ENCODE measurements around the gene TRAF1. TPM values are rescaled to one million over a fixed set of nuclear protein-coding genes. Genes with fewer than 3 reads are reported as not detected.
A peak's percentile ranks its signal among the peaks of the same experiment; 100 is the strongest.

TRAF1 gene
- total and polyA plus RNA-seq, 3 donors from 2014 or later = 3.9 to 8.6 (median 6.5) TPM

DNA sequence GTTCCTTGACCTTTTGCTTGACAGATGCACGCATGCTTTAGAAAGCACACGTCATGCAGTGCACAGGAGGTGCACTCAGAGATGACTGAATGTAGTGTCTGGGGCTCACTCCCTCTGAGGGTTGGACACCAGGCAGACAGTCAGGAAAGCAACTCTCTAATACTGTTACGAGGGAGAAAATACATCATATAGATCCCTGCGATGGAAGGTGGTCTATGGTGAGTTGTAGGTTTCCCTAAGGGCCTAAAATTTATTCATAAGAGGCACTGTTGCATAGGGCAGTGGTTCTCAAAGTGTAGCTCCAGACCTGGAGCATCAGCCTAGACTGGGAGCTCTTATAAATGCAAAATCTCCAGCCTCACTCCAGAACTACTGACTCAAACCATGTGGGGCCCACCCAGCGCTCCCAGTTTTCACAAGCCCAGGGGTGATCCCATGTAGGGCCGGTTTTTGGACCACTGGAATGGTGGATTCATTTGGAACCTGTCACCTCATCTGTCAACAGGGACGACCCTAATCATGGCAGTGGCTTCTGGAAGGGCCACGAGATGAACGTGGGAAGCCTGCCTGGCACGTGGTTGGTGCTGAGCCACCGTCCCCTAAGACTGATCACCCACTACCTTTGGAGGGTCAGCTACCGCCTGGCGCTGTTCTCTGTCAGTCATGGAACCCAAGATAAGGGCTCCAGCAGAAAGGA is 32.8 kb downstream of the TRAF1 start:
- peaks cover 20% of the 10 kb centered on the region for H3K4me1 ChIP-seq
- H3K27ac ChIP-seq = peak overlapping the region; percentile 46 to 76
- H3K9me3 ChIP-seq = no peaks in the 10 kb centered on the region
- DNase-seq = no peak
- intact Hi-C loops (cut with DNase I; ENCODE audit: low total_unique reads) = no loop called here
- 66 to 81% methylated on average over 11 to 13 of the region's 13 CpGs for WGBS, 2 donors
- TF ChIP-seq, protein P1, sequence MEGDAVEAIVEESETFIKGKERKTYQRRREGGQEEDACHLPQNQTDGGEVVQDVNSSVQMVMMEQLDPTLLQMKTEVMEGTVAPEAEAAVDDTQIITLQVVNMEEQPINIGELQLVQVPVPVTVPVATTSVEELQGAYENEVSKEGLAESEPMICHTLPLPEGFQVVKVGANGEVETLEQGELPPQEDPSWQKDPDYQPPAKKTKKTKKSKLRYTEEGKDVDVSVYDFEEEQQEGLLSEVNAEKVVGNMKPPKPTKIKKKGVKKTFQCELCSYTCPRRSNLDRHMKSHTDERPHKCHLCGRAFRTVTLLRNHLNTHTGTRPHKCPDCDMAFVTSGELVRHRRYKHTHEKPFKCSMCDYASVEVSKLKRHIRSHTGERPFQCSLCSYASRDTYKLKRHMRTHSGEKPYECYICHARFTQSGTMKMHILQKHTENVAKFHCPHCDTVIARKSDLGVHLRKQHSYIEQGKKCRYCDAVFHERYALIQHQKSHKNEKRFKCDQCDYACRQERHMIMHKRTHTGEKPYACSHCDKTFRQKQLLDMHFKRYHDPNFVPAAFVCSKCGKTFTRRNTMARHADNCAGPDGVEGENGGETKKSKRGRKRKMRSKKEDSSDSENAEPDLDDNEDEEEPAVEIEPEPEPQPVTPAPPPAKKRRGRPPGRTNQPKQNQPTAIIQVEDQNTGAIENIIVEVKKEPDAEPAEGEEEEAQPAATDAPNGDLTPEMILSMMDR (IDR thresholded peaks at IDR 0.05) = no peak
- TF ChIP-seq POLR2A (IDR thresholded peaks at IDR 0.05) = no peak
- H3K27me3 ChIP-seq = no peaks in the 10 kb centered on the region
- no peak overlapping the region for H3K4me3 ChIP-seq
- H3K36me3 ChIP-seq (ENCODE audit: low read depth, missing control alignments) = no peaks in the 10 kb centered on the region

DNA sequence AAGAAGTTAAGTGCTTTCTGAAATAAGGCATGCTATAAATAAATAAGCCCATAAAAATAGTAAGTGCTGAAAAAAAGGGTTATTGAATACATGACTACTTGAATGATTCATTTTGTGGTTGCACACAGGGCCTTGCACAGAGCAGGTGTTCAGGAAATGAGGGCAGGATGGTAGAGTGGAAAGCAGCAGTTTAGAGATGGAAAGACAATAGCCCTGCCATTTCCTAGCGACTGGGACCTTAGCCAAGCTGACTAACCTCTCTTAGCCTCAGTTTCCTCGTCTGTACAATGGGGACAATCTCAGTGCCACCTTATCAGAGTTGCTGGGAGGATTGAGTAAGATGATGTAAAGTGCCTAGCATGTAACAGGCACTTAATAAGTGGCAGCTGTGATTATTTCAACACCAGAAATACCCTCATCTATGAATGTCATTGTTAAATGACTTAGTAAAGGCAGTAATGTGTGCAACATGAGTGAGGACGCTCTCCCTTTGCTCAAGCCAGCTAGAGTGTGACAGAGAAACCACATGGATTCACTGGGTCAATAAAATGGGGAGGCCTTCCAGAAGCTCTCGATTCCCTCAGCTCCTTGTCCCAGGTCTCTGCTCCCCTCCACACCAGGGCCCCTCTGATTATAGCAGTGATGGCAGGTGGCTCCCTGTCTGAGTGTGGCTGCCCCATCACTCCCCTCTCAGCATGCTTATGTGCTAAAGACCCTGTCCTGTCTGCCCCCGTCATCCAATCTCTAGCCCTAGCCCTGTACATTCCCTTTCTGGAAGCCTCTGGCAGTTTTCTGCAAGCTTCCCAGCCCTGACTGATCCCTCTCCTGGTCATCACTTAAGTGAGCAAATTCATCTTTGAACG is 33.6 kb downstream of the TRAF1 start:
- H3K36me3 ChIP-seq (ENCODE audit: low read depth, missing control alignments) = no peaks in the 10 kb centered on the region
- H3K9me3 ChIP-seq = no peaks in the 10 kb centered on the region
- TF ChIP-seq POLR2A (IDR thresholded peaks at IDR 0.05) = no peak
- TF ChIP-seq, protein P1 (IDR thresholded peaks at IDR 0.05) = no peak
- no peaks in the 10 kb centered on the region for H3K27me3 ChIP-seq
- DNase-seq = no peak
- H3K27ac ChIP-seq = peak overlapping the region in 1 of 2 donors; percentile 76
- WGBS, 2 donors = 78 to 79% methylated on average over 6 of the region's 6 CpGs
- H3K4me3 ChIP-seq = no peak overlapping the region
- intact Hi-C loops (cut with DNase I; ENCODE audit: low total_unique reads) = no loop called here
- H3K4me1 ChIP-seq = peaks cover 20% of the 10 kb centered on the region

DNA sequence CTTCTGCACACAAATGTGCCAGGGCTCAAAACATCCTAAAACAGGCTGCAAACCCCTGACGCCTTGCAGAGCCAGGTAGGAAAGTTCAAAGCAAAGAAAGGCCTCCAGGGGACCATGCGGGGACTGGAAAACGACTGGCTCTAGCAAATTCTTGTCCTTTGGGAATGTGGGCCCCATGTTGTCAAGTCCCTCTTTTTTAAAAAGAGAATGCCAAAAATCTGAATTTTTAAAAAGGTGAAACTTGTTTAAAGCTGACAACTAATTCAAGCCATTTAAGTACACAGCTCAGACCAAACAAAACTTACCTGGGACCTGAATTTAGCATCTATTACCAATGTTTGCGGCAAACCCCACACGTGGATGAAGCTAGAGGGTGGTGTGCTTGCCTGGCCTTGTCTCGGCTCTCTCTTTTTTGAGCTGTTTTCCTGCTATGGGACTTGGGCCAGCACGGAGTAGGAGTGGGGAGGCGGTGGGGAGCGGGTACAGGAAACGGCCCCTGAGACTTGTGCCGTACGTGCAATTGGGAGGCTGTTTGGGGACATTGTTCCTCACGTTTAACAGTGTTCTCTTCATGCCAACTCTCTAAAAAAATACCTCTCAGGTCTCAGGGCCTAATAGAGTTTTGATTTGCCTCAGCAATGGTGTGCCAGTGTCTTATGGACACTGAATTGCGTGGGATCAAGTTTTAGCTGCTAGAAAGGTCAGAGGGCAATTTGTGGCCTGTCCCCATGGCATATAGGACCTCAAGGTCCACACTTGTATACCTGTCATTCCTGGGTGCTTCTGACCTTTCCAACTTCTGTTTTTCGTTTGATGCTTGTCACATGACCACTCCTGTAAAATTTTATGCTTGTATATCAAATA is 34.5 kb downstream of the TRAF1 start:
- intact Hi-C loops (cut with DNase I; ENCODE audit: low total_unique reads) = no loop called here
- no peaks in the 10 kb centered on the region for H3K9me3 ChIP-seq

DNA sequence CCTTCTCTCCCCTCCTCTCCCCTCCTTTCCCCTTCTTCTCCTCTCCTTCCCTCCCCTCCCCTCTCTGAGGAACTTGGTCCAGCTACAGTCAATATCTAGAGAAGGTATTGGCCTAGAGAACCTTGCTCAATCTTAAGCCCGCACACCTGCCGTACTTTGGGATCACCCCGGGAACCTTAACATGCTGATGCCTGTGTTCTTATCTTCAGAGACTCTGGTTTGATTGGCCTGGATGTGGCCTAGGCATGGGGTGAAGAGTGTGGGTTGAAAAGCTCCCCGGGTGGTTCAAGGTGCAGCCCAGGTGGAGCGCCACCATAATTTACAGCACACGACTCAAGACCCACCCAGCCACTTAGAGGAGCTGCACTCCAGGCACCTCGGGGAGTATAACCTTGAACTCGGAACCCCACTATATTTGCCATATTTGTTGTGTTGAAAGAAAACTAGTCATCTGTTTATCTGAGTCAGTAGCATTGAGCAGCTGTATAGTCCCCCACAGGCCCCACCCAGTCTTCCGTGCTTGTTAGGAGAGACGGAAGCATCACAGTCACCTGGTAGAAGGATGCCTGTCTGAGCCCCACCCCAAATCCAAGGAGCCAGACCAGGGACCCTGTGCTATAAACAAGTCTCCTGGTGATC is 35.2 kb downstream of the TRAF1 start:
- intact Hi-C loops (cut with DNase I; ENCODE audit: low total_unique reads) = no loop called here

More for the DNA sequence above, 34.5 kb downstream of the TRAF1 start:
- DNase-seq = no peak
- Histone ChIP-seq H3K27ac (no peak overlapping the region), H3K36me3 (ENCODE audit: low read depth, missing control alignments) (no peaks in the 10 kb centered on the region), H3K4me1 (peaks cover 17% of the 10 kb centered on the region), H3K27me3 (no peaks in the 10 kb centered on the region), H3K4me3 (no peak overlapping the region)
- 70 to 74% methylated on average over 15 of the region's 15 CpGs for WGBS, 2 donors
- TF ChIP-seq, protein P1 (IDR thresholded peaks at IDR 0.05) = no peak
- no peak for TF ChIP-seq POLR2A (IDR thresholded peaks at IDR 0.05)

More for the DNA sequence above, 35.2 kb downstream of the TRAF1 start:
- Histone ChIP-seq H3K4me1 (peaks cover 14% of the 10 kb centered on the region), H3K4me3 (no peak overlapping the region), H3K36me3 (ENCODE audit: low read depth, missing control alignments) (no peaks in the 10 kb centered on the region), H3K9me3 (no peaks in the 10 kb centered on the region), H3K27me3 (no peaks in the 10 kb centered on the region), H3K27ac (no peak overlapping the region)
- DNase-seq = no peak
- WGBS, 2 donors = 91% methylated on average over 9 to 10 of the region's 10 CpGs
- TF ChIP-seq POLR2A (IDR thresholded peaks at IDR 0.05) = no peak
- TF ChIP-seq, protein P1 (IDR thresholded peaks at IDR 0.05) = no peak

Data from testis (tissue), 3 donors.